Fibroblast of pulmonary artery (primary cell): ENCODE data around the gene AFF3.

Experiments used
- DNase-seq: peaks from one replicate; pipeline ENCODE4 v3.0.0-alpha.2; 2010; ENCODE audit warnings: low read depth
- H3K4me3 ChIP-seq: replicated peaks from 2 replicates; pipeline ENCODE4 v1.5.1; 2011; ENCODE audit warnings: low read depth, mild to moderate bottlenecking, control low read depth, low read length, moderate library complexity
- CTCF ChIP-seq: IDR thresholded peaks from 2 replicates; pipeline ENCODE4 v1.5.1; 2011; ENCODE audit warnings: mild to moderate bottlenecking, control low read depth, low read length, inconsistent platforms; ENCODE audit errors: missing control alignments

The AFF3 gene

GRCh38 chr2:99648906-99649789, 493.2 kb downstream of the AFF3 start:
- no peak for TF ChIP-seq CTCF

DNA sequence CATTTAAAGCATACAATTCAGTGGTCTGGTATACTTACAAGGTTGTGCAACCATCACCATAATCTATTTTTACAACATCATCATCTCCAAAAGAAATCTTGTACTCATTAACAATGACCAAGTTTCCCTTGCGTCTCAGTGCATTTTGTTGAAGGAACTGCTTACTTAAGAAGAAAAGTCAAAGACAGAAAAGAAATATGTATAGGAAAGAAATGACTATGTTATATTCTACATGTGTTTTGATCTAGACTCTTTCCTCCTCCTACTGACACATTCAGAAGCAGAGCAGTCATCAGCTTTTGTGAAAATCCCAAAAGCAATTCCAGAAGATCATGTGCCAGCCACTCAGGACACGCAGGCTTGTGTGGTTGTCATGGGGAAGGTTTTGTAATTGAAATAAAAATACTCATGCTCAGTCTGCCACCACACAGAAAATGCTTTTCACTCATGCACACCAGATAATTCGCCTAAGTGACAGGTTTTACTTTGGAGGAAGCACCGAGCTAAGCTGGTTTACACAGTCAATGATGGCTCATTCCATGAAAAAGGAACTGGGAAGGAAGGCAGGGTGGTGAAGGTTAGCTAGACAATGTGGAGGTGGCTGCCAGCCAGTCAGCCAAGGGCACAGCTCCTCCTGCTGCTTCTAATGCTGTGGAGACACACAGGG, 494.1 kb downstream of the AFF3 start:
- H3K4me3 ChIP-seq: no peak overlapping the region
- DNase-seq: no peak
- TF ChIP-seq CTCF: no peak

More at GRCh38 chr2:99648906-99649789, 493.2 kb downstream of the AFF3 start:
- no peak for DNase-seq
- H3K4me3 ChIP-seq: no peak overlapping the region

DNA sequence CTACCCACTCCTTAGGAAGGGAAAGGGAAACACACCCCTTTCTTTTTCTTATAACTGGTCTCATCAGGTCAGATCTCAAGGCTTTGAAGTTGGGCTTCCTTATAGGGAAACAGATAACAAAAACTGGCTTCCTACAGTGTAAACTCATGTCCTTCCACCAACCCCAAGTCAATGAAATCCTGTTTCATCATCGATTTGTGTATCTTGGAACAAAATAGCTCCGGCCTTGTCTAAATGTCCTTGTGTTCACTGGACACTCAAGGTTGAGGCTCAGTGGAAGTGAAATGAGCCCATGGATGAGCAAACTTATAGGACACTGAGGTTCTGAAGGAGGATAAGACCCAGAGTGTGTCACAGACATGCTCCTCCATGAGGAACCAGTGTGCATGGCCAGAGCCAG, 496.4 kb downstream of the AFF3 start:
- no peak for TF ChIP-seq CTCF
- no peak overlapping the region for H3K4me3 ChIP-seq
- no peak for DNase-seq

GRCh38 chr2:99644419-99644787, 498.0 kb downstream of the AFF3 start:
- DNase-seq: peak; percentile 16
- H3K4me3 ChIP-seq: no peak overlapping the region
- no peak for TF ChIP-seq CTCF

DNA sequence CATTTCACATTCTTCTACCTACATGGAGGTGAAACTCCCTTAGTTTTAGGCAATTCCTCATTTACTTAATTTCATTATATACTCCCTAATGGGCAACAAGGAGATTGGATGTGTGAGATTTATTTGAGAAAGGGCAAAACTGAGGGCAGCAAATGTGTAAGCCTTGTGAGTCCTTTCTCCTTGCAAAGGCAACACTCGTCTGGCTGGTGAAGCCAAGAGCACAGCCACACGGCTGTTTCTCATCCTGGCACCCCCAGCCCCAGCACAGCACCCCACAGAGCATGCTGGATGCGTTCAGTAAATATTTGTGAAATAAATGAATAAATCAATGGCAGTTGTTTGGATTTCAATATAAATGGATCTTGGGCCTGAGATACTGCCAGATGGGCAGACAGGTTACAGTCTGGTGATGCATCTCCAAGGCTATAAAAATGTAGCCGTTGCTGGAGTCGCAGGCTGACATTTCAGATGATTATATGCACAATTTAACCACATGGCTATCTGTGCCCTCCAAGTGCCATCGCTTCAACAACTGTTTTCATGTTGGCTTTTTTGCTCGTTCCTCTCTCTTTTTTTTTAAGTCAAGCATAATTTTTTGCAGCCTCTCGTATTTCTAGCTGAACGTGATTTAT, 498.5 kb downstream of the AFF3 start:
- no peak overlapping the region for H3K4me3 ChIP-seq
- no peak for DNase-seq
- no peak for TF ChIP-seq CTCF

- DNase-seq: no peak
- TF ChIP-seq CTCF: no peak
- H3K4me3 ChIP-seq: no peak overlapping the region
Observed at GRCh38 chr2:99641999-99642398, 500.4 kb downstream of the AFF3 start.
